GM12878 (cell line): ENCODE data around the gene CENPQ. TPM values are rescaled to one million over a fixed set of nuclear protein-coding genes. Genes with fewer than 3 reads are reported as not detected.
A peak's percentile ranks its signal among the peaks of the same experiment; 100 is the strongest.

ENCODE experiments used
- BCLAF1 ChIP-seq: fragments of 450-650 bp; IDR thresholded peaks from 2 replicates; pipeline ENCODE4 v1.6.1; 2017; ENCODE audit warnings: antibody characterized with exemption, mild to moderate bottlenecking, moderate library complexity
- BMI1 ChIP-seq: fragments of 450-650 bp; IDR thresholded peaks from 2 replicates; pipeline ENCODE4 v1.6.1; 2016; ENCODE audit warnings: mild to moderate bottlenecking, moderate library complexity, borderline replicate concordance
- CEBPZ ChIP-seq: fragments of 150-350 bp; IDR thresholded peaks from 2 replicates; pipeline ENCODE4 v1.6.1; 2016; ENCODE audit warnings: low read depth, low read length
- E2F8 ChIP-seq: fragments of 450-650 bp; IDR thresholded peaks from 2 replicates; pipeline ENCODE4 v1.6.1; 2018; ENCODE audit warnings: mild to moderate bottlenecking, low read depth, moderate library complexity; ENCODE audit not compliant: partially characterized antibody
- HDAC2 ChIP-seq: fragments of 200-600 bp; sonication (generic); IDR thresholded peaks from 2 replicates; pipeline ENCODE4 v1.6.1; 2017
- HDAC6 ChIP-seq: fragments of 200-600 bp; sonication (generic); IDR thresholded peaks from one replicate; pipeline ENCODE4 v1.8.0; 2017; ENCODE audit warnings: antibody characterized with exemption; ENCODE audit not compliant: unreplicated experiment
- KAT2A ChIP-seq: conservative IDR thresholded peaks from 2 replicates; pipeline ENCODE4 v1.6.1; 2011; ENCODE audit warnings: low read depth, low read length; ENCODE audit not compliant: control insufficient read depth
- KLF5 ChIP-seq: fragments of 450-650 bp; IDR thresholded peaks from 2 replicates; pipeline ENCODE4 v1.6.1; 2014; ENCODE audit warnings: mild to moderate bottlenecking; ENCODE audit not compliant: partially characterized antibody
- MEF2B ChIP-seq: fragments of 450-650 bp; IDR thresholded peaks from 2 replicates; pipeline ENCODE4 v1.6.1; 2018; ENCODE audit warnings: mild to moderate bottlenecking, moderate library complexity; ENCODE audit not compliant: partially characterized antibody, poor library complexity, severe bottlenecking
- MTA2 ChIP-seq: fragments of 450-650 bp; IDR thresholded peaks from 2 replicates; pipeline ENCODE4 v1.6.1; 2016; ENCODE audit warnings: low read depth, mild to moderate bottlenecking, moderate library complexity
- PAX5 ChIP-seq: IDR thresholded peaks from 2 replicates; pipeline ENCODE4 v1.6.1; 2011; ENCODE audit warnings: low read depth, low read length, borderline replicate concordance
- POLR2A ChIP-seq: IDR thresholded peaks from 2 replicates; pipeline ENCODE4 v1.6.1; 2011; ENCODE audit warnings: low read depth, mild to moderate bottlenecking, low read length
- RB1 ChIP-seq: fragments of 450-650 bp; formaldehyde crosslinking; IDR thresholded peaks from 2 replicates; pipeline ENCODE4 v1.6.1; 2017; ENCODE audit warnings: mild to moderate bottlenecking, borderline replicate concordance
- RCOR1 ChIP-seq: conservative IDR thresholded peaks from 2 replicates; pipeline ENCODE4 v1.6.1; 2012; ENCODE audit warnings: low read depth, low read length, improper control_type of control experiment
- RUNX3 ChIP-seq: IDR thresholded peaks from 2 replicates; pipeline ENCODE4 v1.6.1; 2012; ENCODE audit warnings: low read length, inconsistent platforms
- SMAD5 ChIP-seq: IDR thresholded peaks from 2 replicates; pipeline ENCODE4 v1.6.1; 2016; ENCODE audit warnings: antibody characterized with exemption, low read depth
- SMARCA5 ChIP-seq: fragments of 450-650 bp; IDR thresholded peaks from 2 replicates; pipeline ENCODE4 v1.6.1; 2017; ENCODE audit warnings: mild to moderate bottlenecking
- YBX1 ChIP-seq: fragments of 450-650 bp; IDR thresholded peaks from 2 replicates; pipeline ENCODE4 v1.6.1; 2016; ENCODE audit warnings: antibody characterized with exemption
- ZNF207 ChIP-seq: fragments of 450-650 bp; IDR thresholded peaks from 2 replicates; pipeline ENCODE4 v1.6.1; 2014; ENCODE audit warnings: antibody characterized with exemption, mild to moderate bottlenecking, borderline replicate concordance
- polyA plus RNA-seq, 11 experiments: library from polyadenylated mRNA; depleted of rRNA in 4 of 11; unstranded in 6 of 11; stranded (reverse) in 5 of 11; fragments of >200 nt; fragmentation: Nextera tagmentation in 4 of 11; fragmentation: Illumina TruSeq in 1 of 11; extraction: Ambion mirVana in 4 of 11; extraction: Trizol in 1 of 11; gene quantifications; 1 replicate in 1 of 11; 2 replicates in 10 of 11; pipeline versions ENCODE4 v1.2.1 to v1.2.3, GENCODE V29; 2011 to 2016; ENCODE audit warnings: inconsistent platforms in 2 of 11, missing spikeins in 2 of 11, low read depth in 1 of 11
- total RNA-seq, 4 experiments: library from RNA; depleted of rRNA in 3 of 4; stranded (reverse); fragments of >200 nt in 3 of 4; fragmentation: Illumina TruSeq in 1 of 4; extraction: Trizol in 1 of 4; gene quantifications; 2 replicates each; pipeline versions ENCODE4 v1.2.1 to v1.2.3, GENCODE V29; 2013 to 2021
- TF ChIP-seq, protein P1 (sequence below): IDR thresholded peaks from 2 replicates; pipeline ENCODE4 v1.6.1; 2012; ENCODE audit warnings: low read length, inconsistent platforms

The CENPQ gene
- total and polyA plus RNA-seq, 10 of the 15 experiments (the other 5 are each of a cell fraction or from before 2014, with no cell fraction given) = 7.4 to 34.2 (median 17.8) TPM

DNA sequence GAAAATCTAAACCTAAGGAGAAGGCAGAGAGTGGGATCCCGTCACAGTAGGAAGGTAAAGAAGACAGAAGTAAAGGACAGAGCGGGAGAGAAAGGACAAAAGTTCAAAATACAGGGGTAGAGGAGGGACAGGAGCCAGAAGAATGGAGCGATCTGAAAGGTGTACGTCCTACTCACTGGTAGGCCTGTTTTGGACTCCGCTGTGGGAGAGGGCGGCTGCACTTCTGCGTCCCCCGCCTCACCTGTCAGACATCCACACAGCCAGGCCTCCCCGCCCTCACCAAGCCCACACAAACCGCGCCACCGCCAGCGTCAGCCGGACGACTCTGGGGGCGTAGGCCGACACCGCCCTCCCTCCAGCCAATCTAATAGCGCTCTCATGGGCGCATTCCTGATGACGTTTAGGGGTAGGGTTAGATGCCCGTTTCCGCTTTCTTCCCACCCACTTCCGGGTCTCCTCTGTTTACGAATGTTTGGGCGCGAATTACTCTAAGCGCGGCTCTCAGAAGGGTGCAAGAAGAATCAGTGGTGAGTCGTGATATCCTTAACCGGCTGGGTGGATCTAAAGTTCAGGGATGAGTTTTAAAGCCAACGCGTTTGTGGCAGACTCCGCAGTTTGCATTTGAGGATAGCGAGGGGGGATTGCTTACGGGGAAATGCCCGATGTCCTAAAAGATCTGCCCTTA is at the start of gene CENPQ, which contains the start of gene MMUT (continued):
- peak; percentile 81 for TF ChIP-seq RUNX3
- peak; percentile 88 for TF ChIP-seq KLF5
- no peak for TF ChIP-seq SMAD5
- TF ChIP-seq BCLAF1 = no peak
- 0 out of 2 replicates have a peak, but pooled peaks have one; percentile 15 for TF ChIP-seq YBX1
- no peak for TF ChIP-seq MEF2B
- peak; percentile 43; the same call in 1 of the 2 replicates for TF ChIP-seq PAX5
- peak; percentile 80; the same call in 1 of the 2 replicates for TF ChIP-seq RB1
- no peak for TF ChIP-seq CEBPZ
- no peak for TF ChIP-seq KAT2A
- no peak; the same call in 1 of the 2 replicates for TF ChIP-seq ZNF207
- TF ChIP-seq HDAC2 = no peak; the same call in 1 of the 2 replicates
- no peak for TF ChIP-seq SMARCA5
- no peak for TF ChIP-seq MTA2
- no peak for TF ChIP-seq RCOR1
- TF ChIP-seq BMI1 = no peak
- TF ChIP-seq, protein P1, sequence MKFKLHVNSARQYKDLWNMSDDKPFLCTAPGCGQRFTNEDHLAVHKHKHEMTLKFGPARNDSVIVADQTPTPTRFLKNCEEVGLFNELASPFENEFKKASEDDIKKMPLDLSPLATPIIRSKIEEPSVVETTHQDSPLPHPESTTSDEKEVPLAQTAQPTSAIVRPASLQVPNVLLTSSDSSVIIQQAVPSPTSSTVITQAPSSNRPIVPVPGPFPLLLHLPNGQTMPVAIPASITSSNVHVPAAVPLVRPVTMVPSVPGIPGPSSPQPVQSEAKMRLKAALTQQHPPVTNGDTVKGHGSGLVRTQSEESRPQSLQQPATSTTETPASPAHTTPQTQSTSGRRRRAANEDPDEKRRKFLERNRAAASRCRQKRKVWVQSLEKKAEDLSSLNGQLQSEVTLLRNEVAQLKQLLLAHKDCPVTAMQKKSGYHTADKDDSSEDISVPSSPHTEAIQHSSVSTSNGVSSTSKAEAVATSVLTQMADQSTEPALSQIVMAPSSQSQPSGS = no peak
- peak; percentile 93 for TF ChIP-seq POLR2A
- no peak for TF ChIP-seq HDAC6
- TF ChIP-seq E2F8 = peak; percentile 83
